Cardiac muscle cell (in vitro differentiated cells and primary cell): ENCODE results near the gene SIGLEC1. TPM values are rescaled to one million over a fixed set of nuclear protein-coding genes. Genes with fewer than 3 reads are reported as not detected.

ENCODE experiments used
- DNase-seq, 2 donors: peaks; one replicate each; pipeline versions ENCODE4 v3.0.0 to v3.0.0-alpha.2; 2010 to 2017; ENCODE audit warnings: low read depth in 1 of 2, low spot score in 1 of 2
- H3K27ac ChIP-seq: fragments of 200-600 bp; sonication (generic); 2 replicates; pipeline ENCODE4 v1.5.1; 2016
- H3K27me3 ChIP-seq: fragments of 200-600 bp; sonication (generic); 2 replicates; pipeline ENCODE4 v1.6.0; 2016; ENCODE audit warnings: control low read depth
- H3K36me3 ChIP-seq: fragments of 200-600 bp; sonication (generic); 2 replicates; pipeline ENCODE4 v1.5.1; 2016; ENCODE audit warnings: control low read depth
- H3K4me1 ChIP-seq: fragments of 200-600 bp; sonication (generic); 2 replicates; pipeline ENCODE4 v1.8.1; 2017; ENCODE audit warnings: low read depth, mild to moderate bottlenecking, mixed run types
- H3K4me3 ChIP-seq: fragments of 200-600 bp; sonication (generic); 2 replicates; pipeline ENCODE4 v1.5.1; 2016; ENCODE audit warnings: mild to moderate bottlenecking
- H3K9me3 ChIP-seq: fragments of 200-600 bp; sonication (generic); 2 replicates; pipeline ENCODE4 v1.5.1; 2017; ENCODE audit warnings: low read depth, mild to moderate bottlenecking, control low read depth
- polyA plus RNA-seq: library from polyadenylated mRNA; unstranded; fragments of >200 nt; fragmentation: Nextera tagmentation; extraction: Ambion mirVana; gene quantifications from 2 replicates; pipeline ENCODE4 v1.2.1, GENCODE V29; 2016
- total RNA-seq: library from RNA; depleted of rRNA; stranded (reverse); fragments of >200 nt; gene quantifications from 2 replicates; pipeline ENCODE4 v1.2.3, GENCODE V29; 2016
- TF ChIP-seq, protein P1 (sequence below): IDR thresholded peaks from 2 replicates; pipeline ENCODE4 v1.5.1; 2012; ENCODE audit warnings: low read depth, mild to moderate bottlenecking, low read length

The SIGLEC1 gene
- total and polyA plus RNA-seq, 2 experiments from 2014 or later = not detected

DNA sequence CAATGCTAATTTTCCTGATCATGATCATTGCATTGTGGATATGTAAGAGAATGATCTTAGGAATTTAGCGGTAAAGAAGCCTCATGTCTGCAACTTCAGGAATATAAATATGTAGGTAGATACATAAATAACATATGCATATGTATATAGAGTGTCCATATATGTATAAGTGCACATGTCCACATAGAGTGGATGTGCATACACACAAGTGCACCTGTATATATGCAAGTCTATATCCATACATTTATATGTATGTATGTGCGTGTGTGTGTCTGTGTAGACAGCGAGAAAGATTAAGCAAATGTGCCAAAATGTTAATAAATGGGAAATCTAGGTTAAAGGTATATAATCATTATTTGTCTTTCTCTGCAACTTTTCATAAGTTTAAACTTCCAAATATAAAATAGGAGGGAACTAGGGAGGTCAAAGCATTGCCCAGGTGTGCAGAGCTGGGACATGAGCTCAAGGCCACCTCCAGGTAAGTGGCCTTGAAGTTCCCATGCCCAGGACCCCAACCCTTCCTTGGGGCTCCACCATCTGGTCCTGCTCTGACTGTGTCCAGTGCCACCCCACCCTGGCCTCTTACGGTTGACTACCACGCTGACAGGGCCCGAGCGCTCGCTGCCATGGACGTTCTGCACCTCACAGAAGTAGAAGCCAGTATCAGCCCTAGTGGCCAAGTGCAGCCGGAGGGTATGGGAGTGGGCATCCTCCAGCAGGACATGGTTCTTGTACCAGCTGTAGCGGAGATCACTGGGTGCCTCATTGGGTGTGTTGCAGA is 9.6 kb downstream of the SIGLEC1 start:
- no peaks in the 10 kb centered on the region for H3K4me1 ChIP-seq
- TF ChIP-seq, protein P1, sequence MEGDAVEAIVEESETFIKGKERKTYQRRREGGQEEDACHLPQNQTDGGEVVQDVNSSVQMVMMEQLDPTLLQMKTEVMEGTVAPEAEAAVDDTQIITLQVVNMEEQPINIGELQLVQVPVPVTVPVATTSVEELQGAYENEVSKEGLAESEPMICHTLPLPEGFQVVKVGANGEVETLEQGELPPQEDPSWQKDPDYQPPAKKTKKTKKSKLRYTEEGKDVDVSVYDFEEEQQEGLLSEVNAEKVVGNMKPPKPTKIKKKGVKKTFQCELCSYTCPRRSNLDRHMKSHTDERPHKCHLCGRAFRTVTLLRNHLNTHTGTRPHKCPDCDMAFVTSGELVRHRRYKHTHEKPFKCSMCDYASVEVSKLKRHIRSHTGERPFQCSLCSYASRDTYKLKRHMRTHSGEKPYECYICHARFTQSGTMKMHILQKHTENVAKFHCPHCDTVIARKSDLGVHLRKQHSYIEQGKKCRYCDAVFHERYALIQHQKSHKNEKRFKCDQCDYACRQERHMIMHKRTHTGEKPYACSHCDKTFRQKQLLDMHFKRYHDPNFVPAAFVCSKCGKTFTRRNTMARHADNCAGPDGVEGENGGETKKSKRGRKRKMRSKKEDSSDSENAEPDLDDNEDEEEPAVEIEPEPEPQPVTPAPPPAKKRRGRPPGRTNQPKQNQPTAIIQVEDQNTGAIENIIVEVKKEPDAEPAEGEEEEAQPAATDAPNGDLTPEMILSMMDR = no peak
- no peak overlapping the region for H3K4me3 ChIP-seq
- no peak overlapping the region for H3K27ac ChIP-seq
- H3K9me3 ChIP-seq = no peaks in the 10 kb centered on the region
- no peaks in the 10 kb centered on the region for H3K36me3 ChIP-seq
- H3K27me3 ChIP-seq = no peaks in the 10 kb centered on the region
- no peak for DNase-seq

DNA sequence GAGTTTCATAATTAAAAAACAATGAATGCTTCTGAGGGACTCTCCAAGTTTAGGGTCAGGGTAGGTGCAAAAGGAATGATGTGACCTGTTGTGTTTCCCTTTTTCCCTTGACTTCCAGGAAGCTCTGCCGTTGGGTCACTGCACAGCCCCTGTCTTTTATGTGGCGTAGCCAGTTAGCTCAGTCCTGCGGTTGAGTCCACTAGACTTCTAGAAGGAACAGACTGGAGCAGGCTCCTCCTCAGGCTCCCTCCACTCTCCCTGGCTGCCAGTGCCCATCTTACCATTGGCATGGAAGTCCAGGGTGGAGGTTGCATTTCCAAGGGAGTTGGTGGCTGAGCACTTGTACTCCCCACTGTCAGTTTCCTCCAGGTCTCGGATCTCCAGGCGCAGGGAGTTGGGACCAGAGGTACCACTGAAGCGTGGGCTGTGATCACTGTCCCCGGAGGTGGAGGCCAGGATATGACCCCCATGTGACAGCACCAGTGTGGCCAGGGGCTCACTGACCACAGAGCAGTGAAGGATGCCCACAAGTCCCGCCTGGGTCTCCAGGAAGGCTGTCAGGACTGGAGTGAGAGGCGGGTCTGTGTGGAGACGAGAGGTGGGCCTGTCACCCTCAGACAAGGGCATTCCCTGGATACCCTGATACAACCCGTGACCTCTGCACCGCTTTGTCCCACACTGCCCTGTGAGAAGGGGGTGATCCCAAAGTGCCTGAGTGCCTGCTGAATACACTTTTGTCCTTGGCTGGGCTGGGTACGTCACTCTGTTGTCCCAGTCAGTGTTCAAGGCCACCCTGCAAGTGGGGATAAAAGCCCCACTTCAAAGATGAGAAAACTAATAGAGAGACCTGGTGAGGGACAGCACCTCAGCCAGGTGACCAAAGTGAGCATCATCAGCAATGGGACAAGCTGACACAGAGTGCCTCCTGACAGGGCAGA is 11.1 kb downstream of the SIGLEC1 start:
- no peaks in the 10 kb centered on the region for H3K36me3 ChIP-seq
- DNase-seq = no peak
- peaks cover 1% of the 10 kb centered on the region for H3K9me3 ChIP-seq
- TF ChIP-seq, protein P1 = no peak
- H3K4me3 ChIP-seq = no peak overlapping the region
- H3K27ac ChIP-seq = no peak overlapping the region
- H3K27me3 ChIP-seq = no peaks in the 10 kb centered on the region
- no peaks in the 10 kb centered on the region for H3K4me1 ChIP-seq

DNA sequence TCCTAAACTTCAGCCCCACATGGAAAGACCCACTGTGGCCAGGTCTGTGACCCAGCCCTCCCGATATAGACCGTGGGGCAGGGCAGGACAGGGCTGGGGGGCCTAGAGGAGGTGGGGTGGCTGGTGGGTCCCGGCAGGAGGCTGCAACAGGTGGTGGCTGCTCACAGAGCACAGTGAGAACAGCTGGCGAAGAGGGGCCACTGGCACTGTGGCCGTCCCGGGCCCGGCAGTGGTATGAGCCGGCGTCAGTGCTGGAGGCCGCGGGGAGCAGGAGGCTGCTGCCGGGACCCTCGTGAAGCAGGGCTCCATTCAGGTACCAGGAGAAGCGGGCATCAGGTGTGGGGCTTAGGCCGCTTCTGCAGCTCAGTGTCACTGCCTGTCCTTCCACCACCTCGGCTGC is 13.4 kb downstream of the SIGLEC1 start:
- Histone ChIP-seq H3K27ac (no peak overlapping the region), H3K36me3 (no peaks in the 10 kb centered on the region), H3K4me1 (no peaks in the 10 kb centered on the region), H3K4me3 (no peak overlapping the region), H3K27me3 (no peaks in the 10 kb centered on the region), H3K9me3 (peaks cover 4% of the 10 kb centered on the region)
- DNase-seq = no peak
- TF ChIP-seq, protein P1 = no peak

DNA sequence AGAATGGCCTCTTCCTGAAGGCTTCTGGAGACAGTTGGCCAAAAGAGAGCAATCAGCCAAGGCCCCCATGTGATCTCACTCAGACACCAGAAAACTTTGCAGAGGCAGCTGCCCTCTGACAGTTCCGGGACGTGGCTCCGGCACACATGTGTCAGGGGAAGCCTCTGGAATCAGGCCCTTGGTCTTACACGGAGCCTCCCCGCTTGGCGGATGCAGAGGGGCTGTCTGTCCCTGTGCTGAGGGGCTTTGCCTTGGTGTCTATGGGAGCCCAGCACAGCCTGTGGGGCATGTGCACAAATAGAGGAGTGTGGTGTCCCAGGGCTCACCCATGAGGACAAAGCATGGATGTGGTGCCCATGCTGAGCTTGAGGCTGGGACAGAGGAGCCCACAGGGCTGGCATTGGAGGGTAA is 13.8 kb downstream of the SIGLEC1 start:
- Histone ChIP-seq H3K36me3 (no peaks in the 10 kb centered on the region), H3K4me3 (no peak overlapping the region), H3K27ac (no peak overlapping the region), H3K4me1 (no peaks in the 10 kb centered on the region), H3K9me3 (peaks cover 4% of the 10 kb centered on the region), H3K27me3 (no peaks in the 10 kb centered on the region)
- TF ChIP-seq, protein P1 = no peak
- DNase-seq = no peak

DNA sequence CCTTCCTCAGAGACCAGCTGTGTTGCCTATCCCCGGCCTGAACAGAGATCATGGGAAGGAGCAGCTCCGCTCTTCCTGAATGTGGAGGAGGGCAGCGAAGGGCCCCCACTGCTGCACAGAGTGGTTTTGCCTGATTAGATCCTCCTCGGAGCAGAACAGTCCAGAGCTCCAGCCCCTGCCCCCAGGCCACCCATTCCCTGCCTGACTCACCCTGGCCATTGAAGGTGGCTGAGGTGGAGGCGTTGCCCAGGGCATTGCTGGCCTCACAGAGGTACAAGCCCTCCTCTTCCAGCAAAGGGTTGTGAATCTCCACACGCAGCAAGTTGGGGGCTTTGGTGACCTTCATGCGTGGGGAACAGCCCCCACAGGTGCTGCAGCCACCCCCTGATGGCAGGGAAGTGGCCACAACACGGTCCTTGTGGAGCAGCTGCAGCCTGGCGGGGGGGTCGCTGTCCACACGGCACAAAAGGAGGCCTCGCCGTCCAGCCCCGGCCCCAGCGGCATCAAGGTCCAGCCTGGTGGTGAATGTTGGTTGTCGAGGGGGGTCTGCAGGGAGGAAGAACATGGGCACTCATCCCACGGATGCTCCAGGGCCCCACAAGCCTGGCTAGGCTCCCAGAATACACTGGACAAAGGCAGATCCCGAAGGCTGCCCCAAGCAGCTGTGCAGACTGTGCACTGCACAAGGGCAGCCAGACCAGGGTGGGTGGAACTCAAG is 14.7 kb downstream of the SIGLEC1 start:
- TF ChIP-seq, protein P1 = no peak
- Histone ChIP-seq H3K9me3 (peaks cover 4% of the 10 kb centered on the region), H3K27ac (no peak overlapping the region), H3K4me1 (no peaks in the 10 kb centered on the region), H3K4me3 (no peak overlapping the region), H3K27me3 (no peaks in the 10 kb centered on the region), H3K36me3 (no peaks in the 10 kb centered on the region)
- no peak for DNase-seq
